UCSD-AML1 (cell line): Measurements from ENCODE around the gene ARHGAP33.
"Not testable (repeated sequence)": the region's sequence is repeated elsewhere in the genome, so short reads cannot be mapped to it uniquely, and the experiment has no call there.

ENCODE experiments used
- DNase-seq: peaks from one replicate; lab custom pipeline; 2025; ENCODE audit not compliant: unreplicated experiment; lab: John Stamatoyannopoulos, UW

The ARHGAP33 gene

DNA sequence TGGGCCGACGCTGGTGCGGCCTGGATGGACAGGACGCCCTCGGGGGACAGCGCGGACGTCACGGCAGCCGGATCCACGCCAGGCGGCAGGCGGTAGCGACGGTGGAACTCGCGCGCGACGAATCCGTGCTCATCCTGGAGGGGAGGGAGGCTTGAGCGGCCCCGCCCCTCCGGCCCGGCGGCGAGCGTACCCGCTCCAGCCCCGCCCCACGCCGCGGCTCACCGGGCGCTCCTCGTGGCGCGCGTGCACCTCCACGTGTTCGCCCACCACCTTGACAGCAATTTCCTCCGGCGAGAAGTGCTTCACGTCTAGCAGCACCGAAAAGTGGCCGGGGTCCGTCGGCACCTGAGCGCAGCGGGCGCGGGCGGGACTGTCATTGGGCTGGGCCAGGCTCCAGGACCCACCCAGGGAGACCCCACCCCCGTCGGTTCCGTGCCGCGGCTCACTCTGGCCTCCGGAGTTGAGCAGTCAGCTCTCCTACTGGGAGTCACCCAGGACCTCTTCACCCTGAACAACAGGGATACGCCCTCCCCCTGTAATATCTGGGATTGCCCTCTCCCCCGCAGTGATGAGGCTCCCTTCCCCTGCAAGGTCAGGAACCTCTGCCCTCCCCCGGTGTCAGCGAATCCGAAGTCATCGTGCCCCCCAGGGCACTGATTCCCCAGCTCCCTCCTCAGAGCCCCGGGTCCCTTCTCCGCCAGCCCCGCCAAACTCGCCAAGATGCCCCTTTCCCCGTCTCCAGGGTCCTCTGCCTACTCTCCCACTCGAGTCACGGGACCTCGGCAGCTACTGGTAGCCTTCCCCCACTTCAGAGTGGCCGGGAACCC lies 19.6 kb upstream of the ARHGAP33 start:
- no peak for DNase-seq

DNA sequence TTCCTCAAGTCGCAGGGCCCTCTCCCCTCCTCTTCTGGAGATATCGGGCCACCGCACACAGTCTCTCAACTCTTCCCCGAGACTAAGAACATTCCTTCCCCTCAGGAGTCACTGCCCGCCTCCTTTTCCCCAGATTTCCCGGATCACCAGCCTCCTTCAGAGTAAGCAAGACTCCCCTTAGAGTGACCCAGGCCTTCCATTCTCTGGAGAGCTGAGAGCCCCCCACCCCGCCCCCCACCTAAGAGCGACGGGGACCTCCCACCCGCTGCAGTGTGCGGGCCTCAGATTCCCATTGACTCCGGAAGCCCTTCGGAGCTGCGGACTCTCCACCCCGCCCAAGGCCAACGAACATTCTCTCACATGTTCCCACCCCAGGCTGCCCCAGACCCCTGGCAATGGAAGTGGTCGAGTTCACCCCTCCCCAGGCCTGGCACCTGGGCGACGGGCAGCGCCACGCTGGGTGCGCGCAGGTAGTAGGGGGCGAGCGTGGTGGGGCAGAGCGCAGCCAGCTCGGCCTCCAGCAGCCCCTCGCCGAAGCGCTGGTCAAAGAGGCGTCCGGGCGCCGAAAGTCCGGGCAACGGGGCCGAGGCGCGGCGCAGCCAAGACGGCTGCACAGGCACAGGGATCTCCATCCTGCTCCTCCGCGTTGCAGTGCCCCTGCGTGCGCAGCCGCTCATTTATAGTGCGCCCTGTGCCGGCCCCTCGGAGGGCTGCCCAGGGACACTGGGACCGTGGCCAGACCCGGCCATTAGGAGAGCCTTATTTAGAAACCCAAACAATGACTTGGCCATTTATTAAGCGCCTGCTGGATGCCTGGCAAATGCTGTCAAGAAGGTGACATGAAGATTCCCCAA lies 18.8 kb upstream of the ARHGAP33 start, which contains the start of gene HSPB6:
TSS of gene HSPB6 (minus strand) at position 653 of the 854 bp plus-strand sequence. CDS start at position 632, 21 bp downstream.
- no peak for DNase-seq

DNA sequence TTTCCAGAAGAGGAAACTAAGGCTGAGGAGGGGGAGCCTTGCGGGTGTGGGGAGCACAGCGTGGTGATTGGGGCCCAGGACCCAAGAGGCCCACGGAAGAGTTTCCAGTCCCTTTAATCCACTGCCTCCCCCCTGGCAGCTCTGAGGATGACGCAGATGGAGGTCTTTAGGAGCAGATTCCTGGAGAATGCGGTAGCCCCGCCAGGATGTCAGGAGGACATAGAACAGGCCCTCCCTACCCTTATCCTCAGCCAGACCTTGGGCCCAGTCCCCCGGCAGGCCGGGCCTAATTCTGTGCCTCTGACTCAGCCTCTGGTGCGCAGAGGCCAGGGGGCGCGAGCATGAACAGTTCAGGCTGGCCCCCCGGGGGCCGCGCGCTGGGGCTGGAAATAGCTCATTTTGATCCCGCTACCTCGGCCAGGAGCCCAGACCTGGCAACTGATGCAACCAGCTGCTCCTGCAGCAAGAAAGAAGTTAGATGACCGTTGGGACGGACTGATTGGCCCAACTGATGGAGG lies 18.1 kb upstream of the ARHGAP33 start:
- DNase-seq, result no peak

DNA sequence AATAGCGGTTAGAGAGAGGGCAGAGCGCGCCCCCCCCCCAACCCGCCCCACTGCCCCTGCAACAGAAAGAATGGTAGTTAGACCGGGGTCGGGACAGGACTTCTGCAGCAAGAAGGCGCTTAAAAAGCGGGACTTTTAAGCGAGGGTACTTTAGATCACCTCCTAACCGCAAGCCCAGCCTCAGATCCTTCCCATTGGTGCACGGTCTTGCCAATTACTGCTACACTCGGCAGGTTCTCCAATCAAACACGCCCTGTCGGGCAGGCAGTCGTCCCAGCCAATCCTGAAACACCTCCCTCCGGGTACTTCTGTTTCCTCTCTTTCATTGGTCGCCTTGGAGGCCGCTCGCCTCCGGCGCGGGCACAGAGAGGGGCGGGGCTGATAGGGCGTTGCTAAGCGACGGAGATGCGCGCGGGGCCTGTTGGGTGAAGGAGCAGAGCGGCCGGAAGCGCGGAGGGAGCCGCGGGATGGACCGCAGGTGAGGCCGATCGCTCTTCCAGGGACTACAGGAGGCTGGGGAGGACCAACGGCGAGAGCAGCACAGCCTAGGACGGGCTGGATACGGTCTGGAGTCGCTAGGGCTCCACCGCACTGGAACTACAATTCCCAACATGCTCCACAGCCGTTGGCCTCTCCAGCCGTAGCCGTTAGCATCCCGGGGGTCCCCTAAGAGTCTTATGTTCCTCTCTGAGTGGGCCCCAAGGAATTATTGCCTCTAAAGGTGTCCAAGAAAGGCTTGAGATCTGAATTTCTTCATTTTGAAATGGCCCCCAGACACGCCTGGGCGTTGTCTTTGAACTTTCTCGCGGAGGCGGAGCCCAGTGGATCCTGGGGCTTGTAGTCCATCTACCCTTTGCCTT lies 17.4 kb upstream of the ARHGAP33 start, which contains the start of gene PROSER3:
TSS of gene PROSER3 (plus strand) at position 428 of the 860 bp plus-strand sequence. CDS start at position 468, 40 bp downstream.
- DNase-seq, result peak; percentile 97

DNA sequence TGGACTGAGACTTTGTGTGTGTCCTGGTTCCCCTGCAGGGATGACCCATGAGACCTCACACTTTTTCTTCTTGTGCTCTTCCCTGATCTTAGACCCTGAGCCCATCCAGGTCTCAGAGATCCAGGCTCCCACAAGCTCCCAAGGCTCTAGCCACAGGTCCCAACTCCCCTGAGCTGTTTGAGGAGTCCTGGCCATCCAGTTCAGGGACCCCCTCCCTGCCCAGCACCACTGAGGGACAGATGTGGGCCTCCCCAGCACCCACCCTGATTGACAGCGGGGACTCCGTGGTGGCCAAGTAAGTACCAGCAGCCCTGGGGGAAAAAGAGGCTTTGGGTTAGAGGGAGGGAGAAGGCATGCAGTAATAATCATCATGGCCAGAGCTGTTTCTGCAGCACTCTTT lies 15.7 kb upstream of the ARHGAP33 start:
- DNase-seq, result no peak

DNA sequence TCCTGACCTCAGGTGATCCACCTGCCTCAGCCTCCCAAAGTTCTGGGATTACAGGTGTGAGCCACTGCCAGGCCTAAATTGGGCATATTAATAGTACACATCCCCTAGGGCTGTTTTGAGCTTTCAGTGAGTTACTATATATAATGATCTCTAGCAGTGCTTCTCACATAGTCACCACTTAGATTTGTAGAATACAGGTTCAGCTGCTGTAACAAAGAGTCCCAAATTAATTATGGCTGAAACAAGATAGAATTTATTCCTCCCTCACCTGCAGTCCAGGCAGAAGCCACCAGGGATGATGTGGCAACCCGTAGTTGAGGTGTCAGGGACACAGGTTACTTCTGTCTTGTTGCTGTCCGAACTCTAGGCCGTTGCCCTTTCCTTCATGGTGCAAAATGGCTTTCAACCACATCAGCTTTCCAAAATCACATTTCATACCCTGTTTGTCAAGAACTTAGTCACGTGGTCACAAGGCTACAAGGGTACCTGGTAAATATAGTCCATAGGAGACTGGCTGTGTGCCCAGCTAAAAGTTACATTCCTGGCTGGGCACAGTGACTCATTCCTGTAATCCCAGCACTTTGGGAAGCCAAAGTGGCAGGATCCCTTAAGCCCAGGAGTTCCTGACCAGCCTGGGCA lies 14.5 kb upstream of the ARHGAP33 start:
- DNase-seq, result no peak

DNA sequence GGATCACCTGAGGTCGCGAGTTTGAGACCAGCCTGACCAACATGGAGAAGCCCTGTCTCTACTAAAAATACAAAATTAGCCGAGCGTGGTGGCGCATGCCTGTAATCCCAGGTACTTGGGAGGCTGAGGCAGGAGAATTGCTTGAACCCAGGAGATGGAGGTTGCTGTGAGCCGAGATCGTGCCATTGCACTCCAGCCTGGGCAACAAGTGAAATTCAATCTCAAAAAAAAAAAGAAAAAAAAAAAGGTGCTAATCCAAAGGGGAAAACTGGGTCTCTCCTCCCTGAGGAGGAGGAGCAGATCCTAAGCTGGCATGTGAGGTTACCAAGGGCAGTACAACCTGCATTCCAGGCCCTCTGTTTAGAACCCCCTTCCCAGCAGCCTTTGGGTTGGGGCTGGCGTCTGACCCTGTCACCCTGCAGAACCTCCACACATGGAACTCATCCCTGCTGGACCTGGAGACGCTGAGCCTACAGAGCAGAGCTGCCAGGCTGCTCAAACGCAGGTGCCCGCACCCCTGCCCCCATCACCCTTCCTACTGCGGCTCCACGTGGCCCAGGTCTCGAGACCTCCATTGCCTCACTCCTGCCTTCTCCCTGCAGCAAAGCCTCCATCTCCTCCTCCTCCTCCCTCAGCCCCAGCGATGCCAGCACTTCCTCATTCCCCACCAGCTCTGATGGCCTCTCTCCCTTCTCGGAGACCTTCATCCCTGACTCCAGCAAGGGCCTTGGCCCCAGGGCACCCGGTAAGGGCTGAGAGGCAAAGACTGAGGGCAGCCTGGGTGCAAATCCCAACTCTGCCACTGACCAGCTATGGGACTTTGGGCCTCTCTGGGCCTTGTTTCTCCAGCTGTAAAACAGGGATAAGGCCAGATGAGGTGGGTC lies 10.7 kb upstream of the ARHGAP33 start:
- DNase-seq, result no peak

DNA sequence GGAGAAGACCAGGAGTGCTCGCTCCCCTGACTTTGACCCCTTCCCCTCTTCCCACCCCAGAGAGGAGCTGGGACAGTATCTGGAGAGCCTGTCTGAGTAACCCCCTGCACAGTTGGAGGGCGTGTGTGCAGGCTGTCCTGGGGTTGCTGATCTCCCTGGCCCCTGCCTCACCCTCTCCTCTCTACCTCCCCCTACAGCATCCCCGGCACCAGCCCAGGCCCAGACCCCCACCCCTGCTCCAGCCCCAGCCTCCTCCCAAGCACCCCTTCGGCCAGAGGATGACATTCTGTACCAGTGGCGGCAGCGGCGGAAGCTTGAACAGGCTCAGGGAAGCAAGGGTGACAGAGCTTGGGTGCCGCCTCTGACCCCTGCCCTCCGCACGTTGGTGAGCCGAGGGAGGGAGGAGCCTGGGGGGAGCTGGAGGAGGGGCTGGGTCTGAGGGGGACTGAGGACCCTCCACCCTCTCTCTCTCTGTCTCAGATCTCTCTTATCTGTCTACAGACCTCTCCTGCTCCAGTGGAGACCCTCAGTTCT lies 8.7 kb upstream of the ARHGAP33 start:
- DNase-seq, result no peak

DNA sequence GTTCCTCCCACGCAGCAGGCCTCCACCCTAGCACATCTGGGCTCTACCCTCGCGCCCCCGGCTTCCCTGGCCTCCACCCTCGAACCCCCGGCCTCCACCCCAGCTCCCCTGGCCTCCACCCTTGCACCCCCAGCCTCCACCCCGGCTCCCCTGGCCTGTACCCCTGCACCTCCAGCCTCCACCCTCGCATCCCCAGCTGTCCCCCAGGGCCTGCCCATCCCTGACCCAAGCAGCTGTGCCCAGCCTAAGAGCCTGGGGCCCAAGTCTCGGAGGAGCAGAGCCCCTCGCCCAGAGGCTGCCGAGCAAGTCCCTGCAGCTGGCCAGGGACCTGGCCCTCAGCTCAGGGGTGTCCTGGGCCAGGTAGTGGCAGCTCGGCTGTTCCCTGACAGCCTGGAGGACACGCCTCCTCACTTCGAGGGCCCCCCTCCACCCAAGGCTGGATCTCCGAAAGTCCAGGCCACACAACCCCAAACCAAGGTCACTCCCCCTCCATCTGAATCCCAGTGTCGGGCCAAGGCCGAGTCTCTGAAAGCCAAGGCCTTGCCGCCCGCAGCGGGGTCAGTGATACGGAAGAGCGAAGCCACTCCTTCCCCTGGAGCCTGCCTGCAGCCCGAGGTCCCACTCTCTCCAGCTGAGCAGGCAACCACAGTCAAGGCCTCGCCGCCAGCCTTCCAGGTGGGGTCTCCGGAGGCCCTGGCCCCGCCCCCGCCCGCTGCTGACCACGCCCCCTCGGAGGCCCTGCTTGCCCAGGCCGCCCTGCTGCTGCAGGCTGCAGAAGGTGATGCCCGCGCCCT lies 7.9 kb upstream of the ARHGAP33 start:
- no peak for DNase-seq

DNA sequence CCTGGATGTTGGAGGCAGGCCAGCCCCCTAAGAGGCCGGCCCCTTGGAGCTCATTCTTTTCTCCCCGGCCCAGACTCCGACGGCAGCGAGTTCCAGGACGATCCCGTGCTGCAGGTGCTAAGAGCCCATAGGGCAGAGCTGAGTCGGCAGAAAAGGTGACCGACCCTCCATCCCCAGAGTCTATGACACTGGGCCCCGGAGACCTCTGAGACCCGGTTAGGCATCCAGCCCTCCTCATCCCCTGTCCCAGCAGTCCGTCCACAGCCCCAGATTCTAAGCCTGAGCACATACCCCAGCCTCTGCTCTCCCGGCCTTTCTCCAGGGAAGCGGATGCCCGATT lies 7.3 kb upstream of the ARHGAP33 start:
- no peak for DNase-seq

DNA sequence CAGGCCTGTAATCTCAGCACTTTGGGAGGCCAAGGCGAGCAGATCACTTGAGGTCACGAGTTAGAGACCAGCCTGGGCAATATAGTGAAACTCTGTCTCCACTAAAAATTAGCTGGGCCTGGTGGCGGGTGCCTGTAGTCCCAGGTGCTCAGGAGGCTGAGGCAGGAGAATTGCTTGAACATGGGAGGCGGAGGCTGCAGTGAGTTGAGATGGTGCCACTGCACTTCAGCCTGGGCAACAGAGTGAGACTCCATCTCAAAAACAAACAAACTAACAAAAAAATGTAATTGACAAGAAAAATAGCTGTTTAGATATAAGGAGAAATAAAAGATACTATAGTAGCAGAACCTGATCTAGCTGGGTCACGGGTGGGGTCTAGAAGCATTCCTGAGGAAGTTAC lies 3.0 kb upstream of the ARHGAP33 start:
- not testable (repeated sequence) for DNase-seq

DNA sequence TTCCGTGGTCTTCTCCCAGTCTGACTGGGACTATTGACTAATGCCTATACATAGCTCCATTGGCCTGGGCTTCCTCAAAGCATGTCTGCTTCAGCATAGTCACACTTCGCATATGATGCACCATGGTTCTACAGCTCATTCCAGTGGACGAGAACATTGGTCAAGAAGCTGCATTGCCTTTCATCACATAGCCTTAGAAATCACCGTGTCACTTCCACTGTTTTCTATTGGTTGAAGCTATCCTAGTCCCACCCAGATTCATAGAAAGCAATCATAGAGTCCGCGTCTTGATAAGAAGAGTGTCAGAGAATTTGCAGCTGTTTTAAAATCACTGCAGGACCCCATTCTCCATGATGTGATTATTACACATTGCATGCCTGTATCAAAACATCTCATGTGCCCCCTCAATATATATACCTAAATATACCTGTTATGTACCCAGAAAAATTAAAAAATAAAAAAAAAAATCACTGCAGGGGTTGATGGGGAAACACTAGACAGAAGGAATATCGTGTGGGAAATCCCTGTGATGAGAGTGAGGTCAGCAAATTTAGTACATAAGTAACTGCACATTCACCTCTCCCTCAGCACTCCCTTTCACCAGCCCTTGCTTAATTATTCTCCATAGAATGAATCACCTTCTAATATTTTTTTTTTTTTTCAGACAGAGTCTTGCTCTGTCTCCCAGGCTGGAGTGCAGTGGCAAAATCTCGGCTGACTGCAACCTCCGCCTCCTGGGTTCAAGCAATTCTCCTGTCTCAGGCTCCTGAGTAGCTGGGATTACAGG lies 2.2 kb upstream of the ARHGAP33 start:
- DNase-seq, result no peak

DNA sequence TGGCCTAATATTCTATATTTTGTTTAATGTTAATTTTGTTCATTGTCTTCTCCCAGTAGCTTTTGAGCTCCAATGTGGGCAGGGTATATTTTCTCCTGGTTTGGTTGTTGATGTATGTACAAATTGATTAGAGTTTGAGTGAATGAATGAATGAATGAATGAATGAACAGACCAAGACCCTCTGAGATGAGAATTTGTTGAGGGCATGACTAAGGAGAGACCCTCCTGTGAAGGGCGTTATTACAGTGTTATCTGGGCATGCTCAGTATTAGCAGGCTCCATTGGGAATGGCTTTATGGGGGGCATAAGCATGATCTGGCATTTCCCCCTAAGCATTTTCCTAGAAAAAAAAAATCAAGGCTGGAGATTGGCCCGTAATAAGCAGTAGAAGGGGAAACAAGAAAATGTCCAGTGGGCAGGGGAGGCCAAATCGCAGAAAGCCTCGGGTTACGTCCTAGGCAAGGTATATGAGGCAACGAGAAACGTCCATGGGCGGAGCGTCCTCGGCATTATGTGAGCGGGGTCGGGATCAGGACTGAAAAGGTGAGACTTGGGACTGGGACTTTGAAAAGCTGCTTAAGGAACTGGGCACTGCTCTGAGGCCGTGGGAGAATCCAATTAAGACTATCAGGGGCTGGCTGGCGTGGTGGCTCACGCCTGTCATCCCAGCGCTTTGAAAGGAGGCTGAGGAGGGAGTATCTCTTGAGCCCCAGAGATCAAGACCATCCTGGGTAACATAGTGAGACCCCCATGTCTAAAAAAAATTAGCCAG lies 904 bp upstream of the ARHGAP33 start:
- no peak for DNase-seq

DNA sequence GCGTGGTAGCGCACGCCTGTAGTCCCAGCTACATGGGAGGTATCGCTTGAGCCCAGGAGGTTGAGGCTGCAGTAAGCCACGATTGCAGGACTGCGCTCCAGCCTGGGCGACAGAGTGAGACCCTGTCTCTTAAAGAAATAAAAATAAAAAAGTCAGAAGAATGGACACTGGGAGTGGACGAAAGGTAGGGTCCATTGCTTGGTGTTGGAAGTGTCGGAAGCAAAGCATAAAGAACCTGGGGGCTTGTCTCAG lies 392 bp upstream of the ARHGAP33 start:
- no peak for DNase-seq

DNA sequence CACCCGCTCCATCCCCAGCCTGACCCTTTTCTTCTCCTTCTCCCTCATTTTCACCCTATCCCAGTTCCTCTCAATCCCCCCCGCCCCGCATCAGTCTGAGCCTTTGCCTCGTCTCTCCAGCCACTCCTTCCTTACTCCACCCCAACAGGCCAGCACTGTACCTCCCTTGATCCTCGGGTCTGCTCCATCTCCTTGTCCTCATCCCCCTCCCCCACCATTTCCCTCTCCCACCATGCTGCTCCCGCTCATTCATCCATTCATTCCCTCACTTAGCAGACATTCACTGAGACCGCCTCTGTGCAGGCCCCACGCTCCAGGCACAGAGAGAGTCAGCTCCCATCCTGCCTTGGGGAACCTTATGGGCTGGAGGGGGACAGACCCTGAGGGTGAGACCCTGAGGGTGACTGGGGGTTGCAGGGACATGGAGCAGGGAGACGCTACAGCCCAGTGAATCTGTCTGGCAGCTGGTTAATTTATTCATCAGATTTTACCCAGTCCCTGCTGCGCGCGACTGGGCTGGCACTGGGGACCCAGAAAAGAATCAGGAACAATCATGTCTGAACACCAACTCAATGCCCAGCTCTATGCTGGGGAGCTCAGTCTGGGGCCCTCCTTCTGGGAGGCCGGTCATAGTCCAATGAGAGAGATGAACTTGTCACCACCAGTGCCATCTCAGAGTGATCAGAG lies 881 bp downstream of the ARHGAP33 start:
- DNase-seq, result no peak

DNA sequence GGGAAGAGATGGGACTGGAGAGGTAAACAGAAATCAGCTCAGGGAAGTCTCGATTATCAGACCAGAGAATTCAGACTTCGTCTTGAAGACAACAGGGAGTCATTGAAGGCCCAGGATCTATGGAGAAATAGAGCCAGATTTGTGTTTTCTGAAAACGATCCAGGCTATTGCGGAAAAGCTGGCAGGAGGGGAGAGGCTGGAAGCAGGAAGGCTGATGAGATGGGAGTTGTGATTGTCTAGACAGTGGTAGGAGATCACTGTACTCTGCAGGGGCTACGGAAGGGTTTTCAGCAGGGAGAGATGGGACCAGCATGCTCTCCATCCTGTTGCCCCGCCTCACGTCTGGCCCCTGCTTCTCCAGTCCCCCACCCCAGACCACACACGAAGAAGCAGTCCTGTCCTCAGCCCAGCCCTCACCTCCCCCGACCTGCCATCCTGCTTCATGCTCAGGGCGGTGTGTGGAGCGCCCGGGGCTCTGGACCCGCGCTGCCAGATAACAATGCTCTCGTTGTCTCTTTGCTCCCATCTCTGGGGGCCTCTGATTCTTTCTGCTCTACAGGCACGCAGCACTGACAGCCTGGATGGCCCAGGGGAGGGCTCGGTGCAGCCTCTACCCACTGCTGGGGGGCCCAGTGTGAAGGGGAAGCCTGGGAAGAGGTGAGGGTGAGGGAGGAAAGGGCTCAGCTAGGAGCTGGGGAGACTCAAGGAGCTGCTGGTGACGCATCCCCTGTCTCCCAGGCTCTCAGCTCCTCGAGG lies 1.9 kb downstream of the ARHGAP33 start:
- no peak for DNase-seq
